Small intestine (tissue), 7 donors: ENCODE data around the gene FOXRED2. TPM values are rescaled to one million over a fixed set of nuclear protein-coding genes. Genes with fewer than 3 reads are reported as not detected.
A peak's percentile ranks its signal among the peaks of the same experiment; 100 is the strongest.

Experiments
- DNase-seq, 2 donors: peaks; one replicate each; pipeline versions ENCODE4 v3.0.0 to v3.0.0-alpha.2; 2013
- FAIRE-seq: peaks from 2 replicates; lab custom pipeline; 2012; peaks lifted over from hg19 to GRCh38; lab: Jason Lieb, UNC
- H3K27ac ChIP-seq, 3 donors: one replicate each; pipeline ENCODE4 v1.5.1; 2013; ENCODE audit warnings: low read length in 2 of 3, mild to moderate bottlenecking in 2 of 3, control low read depth in 1 of 3, inconsistent platforms in 1 of 3, low read depth in 1 of 3, moderate library complexity in 1 of 3
- H3K27me3 ChIP-seq, 3 donors: one replicate each; pipeline ENCODE4 v1.6.1; 2013; ENCODE audit warnings: low read length in 3 of 3, inconsistent platforms in 1 of 3; ENCODE audit not compliant: control insufficient read depth in 3 of 3, insufficient read depth in 3 of 3
- H3K36me3 ChIP-seq, 3 donors: one replicate each; pipeline ENCODE4 v1.6.1; 2013; ENCODE audit warnings: low read length in 3 of 3, inconsistent platforms in 1 of 3, low read depth in 1 of 3, mild to moderate bottlenecking in 1 of 3, moderate library complexity in 1 of 3; ENCODE audit not compliant: control insufficient read depth in 3 of 3, insufficient read depth in 2 of 3
- H3K4me1 ChIP-seq, 3 donors: one replicate each; pipeline ENCODE4 v1.6.1; 2013; ENCODE audit warnings: low read length in 2 of 3, inconsistent platforms in 1 of 3, low read depth in 1 of 3, mild to moderate bottlenecking in 1 of 3, moderate library complexity in 1 of 3; ENCODE audit not compliant: control insufficient read depth in 3 of 3, insufficient read depth in 2 of 3
- H3K4me3 ChIP-seq, 3 donors: one replicate each; pipeline ENCODE4 v1.5.1; 2013; ENCODE audit warnings: low read length in 3 of 3, control low read depth in 1 of 3, inconsistent platforms in 1 of 3, low read depth in 1 of 3, mild to moderate bottlenecking in 1 of 3, moderate library complexity in 1 of 3
- H3K9me3 ChIP-seq, 2 donors: one replicate each; pipeline ENCODE4 v1.6.1; 2013; ENCODE audit warnings: low read depth in 1 of 2, low read length in 1 of 2; ENCODE audit not compliant: control insufficient read depth in 2 of 2, insufficient read depth in 1 of 2
- WGBS, 3 donors: extraction: QIAGEN DNeasy Blood & Tissue Kit; methylation state at CpG; one replicate each; pipeline ENCODE4 v1.1.7; 2013; 5-methylcytosine and 5-hydroxymethylcytosine counted together
- polyA plus RNA-seq, 4 donors: library from polyadenylated mRNA; stranded (reverse) in 3 of 4; unstranded in 1 of 4; fragments of 200-250 nt in 3 of 4; fragments of 120-200 nt in 1 of 4; gene quantifications; one replicate each; pipeline versions ENCODE4 v1.2.1 to v1.2.3, GENCODE V29; 2013
- donor health status: healthy with polysubstance abuse.
- donor health status: control.
- donor health status: control.
- donor health status: Bipolar disorder and iron deficiency.
- donor health status: healthy.

Gene FOXRED2
- polyA plus RNA-seq, 4 donors = 0.67 to 14.2 (median 3.1) TPM

- H3K36me3 ChIP-seq = peaks cover 21 to 94% (median 22%) of the 10 kb centered on the region in 3 donors
- peak overlapping the region in 2 of 3 donors; percentile 13 to 80 for H3K27ac ChIP-seq
- peaks cover 0 to 6% (median 0%) of the 10 kb centered on the region in 3 donors for H3K4me1 ChIP-seq
- no peaks in the 10 kb centered on the region for H3K9me3 ChIP-seq
- no peaks in the 10 kb centered on the region for H3K27me3 ChIP-seq
- no peak for DNase-seq
- no peak for FAIRE-seq
- no peak overlapping the region for H3K4me3 ChIP-seq
- 69 to 85% (median 77%) methylated on average over 10 of the region's 10 CpGs for WGBS, 3 donors
Measured at GRCh38 chr22:36470994-36471331, 35.9 kb downstream of the FOXRED2 start.

- DNase-seq (peak; percentile 86 to 89), FAIRE-seq (no peak)
- Histone ChIP-seq H3K4me3 (no peak overlapping the region), H3K4me1 (peaks cover 0 to 12% (median 0%) of the 10 kb centered on the region in 3 donors), H3K27ac (peak overlapping the region; percentile 17 to 80 (median 40)), H3K9me3 (no peaks in the 10 kb centered on the region), H3K36me3 (peaks cover 15 to 94% (median 16%) of the 10 kb centered on the region in 3 donors), H3K27me3 (no peaks in the 10 kb centered on the region)
- WGBS, 3 donors = 41 to 46% (median 41%) methylated on average over 14 of the region's 14 CpGs
Measured at GRCh38 chr22:36470162-36470993, 36.5 kb downstream of the FOXRED2 start.

GRCh38 chr22:36469094-36469710, 37.6 kb downstream of the FOXRED2 start:
- H3K36me3 ChIP-seq = peaks cover 12 to 88% (median 13%) of the 10 kb centered on the region in 3 donors
- DNase-seq (no peak), FAIRE-seq (no peak)
- WGBS, 3 donors = 81 to 87% (median 85%) methylated on average over 14 of the region's 14 CpGs
- no peaks in the 10 kb centered on the region for H3K27me3 ChIP-seq
- H3K27ac ChIP-seq = peak overlapping the region in 1 of 3 donors; percentile 22
- H3K9me3 ChIP-seq = no peaks in the 10 kb centered on the region
- H3K4me3 ChIP-seq = no peak overlapping the region
- peaks cover 0 to 16% (median 0%) of the 10 kb centered on the region in 3 donors for H3K4me1 ChIP-seq

- FAIRE-seq = no peak
Measured at GRCh38 chr22:36467946-36468345, 38.9 kb downstream of the FOXRED2 start.

GRCh38 chr22:36467042-36467810, 39.6 kb downstream of the FOXRED2 start:
- WGBS, 3 donors = 64 to 77% (median 72%) methylated on average over 14 of the region's 14 CpGs
- H3K36me3 ChIP-seq = peaks cover 0 to 68% (median 4%) of the 10 kb centered on the region in 3 donors
- no peak for FAIRE-seq
- H3K27me3 ChIP-seq = no peaks in the 10 kb centered on the region
- H3K4me1 ChIP-seq = peaks cover 0 to 20% (median 0%) of the 10 kb centered on the region in 3 donors
- peak overlapping the region in 2 of 3 donors; percentile 3 to 82 for H3K27ac ChIP-seq
- no peak overlapping the region for H3K4me3 ChIP-seq
- no peaks in the 10 kb centered on the region for H3K9me3 ChIP-seq
- no peak for DNase-seq

More at GRCh38 chr22:36467946-36468345, 38.9 kb downstream of the FOXRED2 start:
- Histone ChIP-seq H3K4me3 (no peak overlapping the region), H3K36me3 (peaks cover 5 to 76% (median 8%) of the 10 kb centered on the region in 3 donors), H3K9me3 (no peaks in the 10 kb centered on the region), H3K27me3 (no peaks in the 10 kb centered on the region), H3K27ac (peak overlapping the region in 2 of 3 donors; percentile 3 to 82), H3K4me1 (peaks cover 0 to 16% (median 0%) of the 10 kb centered on the region in 3 donors)
- WGBS, 3 donors = 72 to 88% (median 85%) methylated on average over 7 of the region's 7 CpGs
- no peak for DNase-seq

GRCh38 chr22:36466258-36466657, 40.6 kb downstream of the FOXRED2 start:
- Histone ChIP-seq H3K4me1 (peaks cover 0 to 27% (median 0%) of the 10 kb centered on the region in 3 donors), H3K27ac (peak overlapping the region in 2 of 3 donors; percentile 15 to 52), H3K36me3 (peaks cover 0 to 59% (median 0%) of the 10 kb centered on the region in 3 donors), H3K27me3 (no peaks in the 10 kb centered on the region), H3K9me3 (no peaks in the 10 kb centered on the region), H3K4me3 (no peak overlapping the region)
- WGBS, 3 donors = 85 to 93% (median 87%) methylated on average over 5 to 7 of the region's 7 CpGs
- DNase-seq = no peak
- FAIRE-seq = no peak

- peak overlapping the region; percentile 27 to 74 (median 30) for H3K27ac ChIP-seq
- 17 to 53% (median 33%) methylated on average over 25 of the region's 25 CpGs for WGBS, 3 donors
Measured at GRCh38 chr22:36465232-36466021, 41.4 kb downstream of the FOXRED2 start.

More at GRCh38 chr22:36465232-36466021, 41.4 kb downstream of the FOXRED2 start:
- no peak for FAIRE-seq
- H3K27me3 ChIP-seq = no peaks in the 10 kb centered on the region
- H3K36me3 ChIP-seq = peaks cover 0 to 50% (median 0%) of the 10 kb centered on the region in 3 donors
- H3K9me3 ChIP-seq = no peaks in the 10 kb centered on the region
- peaks cover 0 to 29% (median 0%) of the 10 kb centered on the region in 3 donors for H3K4me1 ChIP-seq
- peak; percentile 55 to 71 for DNase-seq
- H3K4me3 ChIP-seq = no peak overlapping the region
